ENCODE results near the gene PDZRN4. TPM values are rescaled to one million over a fixed set of nuclear protein-coding genes. Genes with fewer than 3 reads are reported as not detected.
"Not testable (repeated sequence)": the region's sequence is repeated elsewhere in the genome, so short reads cannot be mapped to it uniquely, and the experiment has no call there.

The PDZRN4 gene
- total RNA-seq, 1 donor from 2014 or later: 38.5 TPM

DNA sequence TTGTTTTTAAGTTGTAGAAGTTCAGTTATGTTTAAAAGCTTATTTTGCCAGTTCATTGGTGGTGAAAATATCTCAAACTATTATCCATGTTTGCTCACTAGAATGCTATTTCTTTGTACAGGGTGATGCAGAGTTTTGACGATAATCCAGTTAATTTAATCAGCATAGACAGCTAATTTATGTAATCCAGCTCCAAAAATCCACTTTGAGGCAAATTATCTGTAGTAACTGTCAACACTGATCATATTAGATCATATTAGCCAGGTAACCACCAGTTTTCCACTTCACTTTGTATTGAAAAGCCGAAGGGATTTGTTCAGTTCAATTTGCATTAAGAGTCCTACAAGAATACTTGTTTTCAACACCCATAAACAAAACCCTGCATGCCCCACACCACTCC, 378.6 kb downstream of the PDZRN4 start:
- DNase-seq (ENCODE audit: low spot score): no peak

GRCh38 chr12:41573445-41573844, 385.3 kb downstream of the PDZRN4 start:
- intact Hi-C loops (cut with DNase I): no loop called here
- DNase-seq (ENCODE audit: low spot score) (no peak), ATAC-seq (no peak)

More for the DNA sequence above, 378.6 kb downstream of the PDZRN4 start:
- intact Hi-C loops (cut with DNase I): no loop called here
- no peak for ATAC-seq

- intact Hi-C loops (cut with DNase I): no loop called here
- no peak for DNase-seq (ENCODE audit: low spot score)
- no peak for ATAC-seq
These were observed 388.8 kb downstream of the PDZRN4 start for GRCh38 chr12:41576925-41577324.

- intact Hi-C loops (cut with DNase I): no loop called here
These were observed 389.9 kb downstream of the PDZRN4 start for GRCh38 chr12:41577995-41578394.

GRCh38 chr12:41585784-41586183, 397.7 kb downstream of the PDZRN4 start:
- intact Hi-C loops (cut with DNase I): no loop called here
- no peak for DNase-seq (ENCODE audit: low spot score)
- no peak for ATAC-seq

More at GRCh38 chr12:41577995-41578394, 389.9 kb downstream of the PDZRN4 start:
- no peak for ATAC-seq
- no peak for DNase-seq (ENCODE audit: low spot score)

DNA sequence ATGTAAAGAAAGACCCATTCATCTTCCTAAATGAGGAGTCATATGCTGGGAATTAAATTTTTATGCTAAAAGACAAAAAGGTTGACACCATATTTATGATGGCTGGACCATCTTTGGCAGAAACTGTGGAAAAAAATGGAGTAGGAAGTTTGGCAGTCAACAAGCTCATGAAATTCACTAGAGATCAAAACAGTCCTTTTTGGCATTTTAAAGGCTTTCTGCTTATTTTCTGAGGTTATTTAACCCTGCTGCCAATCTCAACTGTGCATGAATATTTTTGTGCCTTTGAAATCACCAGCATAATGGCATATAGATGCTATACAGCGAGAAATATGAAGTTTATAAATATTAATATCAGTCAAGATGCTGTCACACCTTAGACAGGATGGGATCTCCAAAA, 399.5 kb downstream of the PDZRN4 start:
- ATAC-seq: no peak
- DNase-seq (ENCODE audit: low spot score): no peak
- intact Hi-C loops (cut with DNase I): no loop called here

GRCh38 chr12:41589878-41590277, 401.8 kb downstream of the PDZRN4 start:
- intact Hi-C loops (cut with DNase I): no loop called here
- no peak for ATAC-seq
- no peak for DNase-seq (ENCODE audit: low spot score)

GRCh38 chr12:41596190-41596589, 408.1 kb downstream of the PDZRN4 start:
- intact Hi-C loops (cut with DNase I): no loop called here
- ATAC-seq (no peak), DNase-seq (ENCODE audit: low spot score) (no peak)

GRCh38 chr12:41604830-41605229, 416.7 kb downstream of the PDZRN4 start:
- no peak for ATAC-seq
- intact Hi-C loops (cut with DNase I): no loop called here
- no peak for DNase-seq (ENCODE audit: low spot score)

DNA sequence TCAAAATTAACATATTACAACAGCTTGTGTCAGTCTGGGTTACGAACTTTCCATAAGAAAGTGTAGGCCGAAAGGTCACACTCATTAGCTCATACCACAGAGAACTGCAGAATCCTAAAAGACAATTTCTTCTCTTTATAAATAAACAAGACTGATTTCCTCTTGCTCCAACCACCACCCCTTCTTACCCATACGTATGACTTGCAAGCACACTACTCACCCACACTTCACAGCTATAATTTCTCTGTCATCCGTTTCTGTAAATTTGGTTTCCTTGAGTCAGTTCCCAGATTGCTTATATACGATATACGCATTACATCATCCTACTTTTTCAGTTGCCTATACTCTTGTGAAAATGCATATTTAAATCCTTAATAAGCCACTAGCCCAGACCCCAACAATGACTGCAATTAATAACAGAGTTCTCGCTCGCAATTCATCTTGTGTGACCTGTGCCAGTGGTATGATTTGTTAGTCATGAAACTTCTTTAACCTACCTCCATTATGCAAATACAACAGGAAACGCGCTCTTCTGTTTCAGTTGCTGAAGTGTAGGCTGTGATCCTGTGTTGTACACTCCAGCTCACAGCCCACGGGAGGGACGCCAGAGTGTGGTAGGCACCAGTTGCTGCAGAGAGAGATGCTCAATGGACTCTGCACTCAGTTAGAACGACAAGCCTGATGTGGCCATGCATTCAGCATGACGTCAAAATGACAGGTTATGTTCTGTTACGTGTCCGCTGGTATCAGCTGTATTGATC, 417.6 kb downstream of the PDZRN4 start:
- intact Hi-C loops (cut with DNase I): no loop called here
- DNase-seq (ENCODE audit: low spot score) (no peak), ATAC-seq (no peak)

DNA sequence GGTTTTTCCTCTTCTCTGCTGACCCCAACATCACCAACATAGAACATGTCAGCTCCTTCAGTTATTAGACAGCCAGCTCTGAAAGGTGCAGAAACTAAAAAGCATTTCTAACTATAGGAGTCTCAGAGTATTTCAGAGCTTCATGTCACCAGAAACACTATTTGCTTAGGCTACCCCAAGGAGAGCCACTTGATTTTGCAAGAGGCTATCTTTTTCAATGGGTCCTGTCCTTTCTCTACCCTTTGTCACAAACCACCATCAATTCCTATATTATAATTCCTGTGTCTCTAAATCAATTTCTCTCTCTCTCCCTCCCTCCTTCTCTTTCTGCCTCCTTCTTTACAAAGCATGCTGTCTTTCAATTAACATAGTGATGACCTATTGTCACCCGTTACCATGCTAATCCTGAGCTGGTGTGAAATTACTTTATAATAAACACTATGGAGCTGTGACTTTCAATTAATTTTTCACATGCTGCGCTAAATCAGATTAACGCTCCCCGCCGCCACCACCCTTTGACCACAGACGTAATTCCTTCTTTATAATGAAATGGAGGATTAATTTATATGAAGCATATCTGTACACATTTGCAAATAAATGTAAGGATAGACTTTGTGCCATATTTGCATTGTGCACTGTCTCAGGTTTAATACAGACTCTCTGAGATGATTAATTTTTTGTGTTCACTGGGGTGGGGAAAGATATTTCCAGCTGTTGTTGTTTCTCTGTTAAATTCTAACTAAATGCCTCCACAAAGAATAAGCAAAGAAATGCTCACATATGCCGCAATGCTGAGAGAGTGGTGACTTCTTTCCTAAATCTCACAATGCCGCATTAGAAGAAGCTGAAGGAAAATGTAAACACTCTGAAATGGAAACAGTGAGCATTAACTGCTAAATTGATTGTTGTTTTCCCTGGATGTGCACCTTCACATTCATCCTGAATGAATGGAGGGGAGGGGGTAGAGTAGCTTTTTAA, 418.6 kb downstream of the PDZRN4 start:
- DNase-seq (ENCODE audit: low spot score) (no peak), ATAC-seq (no peak)
- intact Hi-C loops (cut with DNase I): no loop called here

GRCh38 chr12:41612892-41613557, 424.9 kb downstream of the PDZRN4 start:
- ATAC-seq (no peak), DNase-seq (ENCODE audit: low spot score) (no peak)
- intact Hi-C loops (cut with DNase I): no loop called here

DNA sequence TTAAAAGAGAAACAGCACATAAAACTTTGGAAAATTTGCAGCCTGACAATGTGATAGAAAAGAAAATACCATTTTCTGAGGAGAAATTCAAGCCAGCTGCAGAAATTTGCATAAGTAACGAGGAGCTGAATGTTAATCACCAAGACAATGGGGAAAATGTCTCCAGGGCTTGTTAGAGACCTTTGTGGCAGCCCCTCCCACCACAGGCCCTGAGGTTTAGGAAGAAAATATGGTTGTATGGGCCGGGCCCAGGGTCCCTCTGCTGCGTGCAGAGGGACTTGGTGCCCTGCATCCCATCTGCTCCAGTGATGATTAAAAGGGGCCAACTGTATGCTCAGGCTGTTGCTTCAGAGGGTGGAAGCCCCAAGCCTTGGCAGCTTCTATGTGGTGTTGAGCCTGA, 427.1 kb downstream of the PDZRN4 start:
- intact Hi-C loops (cut with DNase I); DNase-seq (ENCODE audit: low spot score); ATAC-seq: not testable (repeated sequence)

DNA sequence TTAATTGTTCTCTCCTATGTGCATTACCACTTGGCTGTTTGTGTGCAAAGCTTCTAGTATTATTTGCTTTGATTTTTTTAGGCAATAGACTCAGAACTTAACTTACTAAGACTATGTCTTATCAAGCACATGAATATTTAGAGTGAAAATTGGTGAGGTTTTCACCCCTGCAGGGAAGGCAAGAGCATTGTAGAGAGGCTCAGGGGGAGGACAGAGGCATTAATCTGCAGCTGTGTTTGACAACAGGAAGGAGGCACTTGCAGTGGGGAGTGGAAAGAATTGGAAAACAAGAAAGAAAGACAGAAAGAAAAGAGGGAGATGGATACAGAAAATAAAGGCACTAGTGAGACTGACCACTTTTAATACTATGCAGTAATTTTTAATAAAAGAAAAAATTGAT, 431.6 kb downstream of the PDZRN4 start:
- no peak for DNase-seq (ENCODE audit: low spot score)
- intact Hi-C loops (cut with DNase I): no loop called here
- no peak for ATAC-seq

DNA sequence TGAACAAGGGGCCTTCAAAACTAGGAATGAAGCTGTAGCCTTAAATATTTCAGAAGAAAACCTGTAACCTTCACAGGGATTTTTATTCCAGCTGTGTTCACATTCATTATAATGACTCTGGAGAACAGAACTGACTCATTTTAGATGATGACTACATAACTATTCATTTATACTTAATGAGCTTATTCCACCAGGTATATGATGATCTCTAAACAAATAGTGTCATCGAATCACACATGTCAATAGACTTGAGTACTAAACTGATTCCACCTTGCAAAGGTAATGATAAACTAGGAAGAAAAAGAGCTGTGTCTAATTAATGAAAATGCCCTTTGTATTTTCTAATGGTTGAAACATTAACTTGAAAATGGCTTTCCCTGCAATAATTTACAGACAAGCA, 433.2 kb downstream of the PDZRN4 start:
- intact Hi-C loops (cut with DNase I): no loop called here

More for the DNA sequence above, 433.2 kb downstream of the PDZRN4 start:
- ATAC-seq: no peak
- no peak for DNase-seq (ENCODE audit: low spot score)

All from sciatic nerve (tissue), 2 donors.